Brain microvascular endothelial cell (primary cell): Measurements from ENCODE around the gene C9orf50.
A peak's percentile ranks its signal among the peaks of the same experiment; 100 is the strongest.

Experiments used
- DNase-seq: peaks from one replicate; pipeline ENCODE4 v3.0.0-alpha.2; 2020
- H3K27ac ChIP-seq: fragments of 250-450 bp; sonication (Bioruptor Pico); 2 replicates; pipeline ENCODE4 v1.5.1; 2020; ENCODE audit warnings: mild to moderate bottlenecking, moderate library complexity
- H3K27me3 ChIP-seq: fragments of 250-450 bp; sonication (Bioruptor Pico); replicated peaks from 2 replicates; pipeline ENCODE4 v1.5.1; 2020; ENCODE audit warnings: mild to moderate bottlenecking
- H3K36me3 ChIP-seq: fragments of 250-450 bp; sonication (Bioruptor Pico); replicated peaks from 2 replicates; pipeline ENCODE4 v1.5.1; 2020; ENCODE audit warnings: mild to moderate bottlenecking
- H3K4me3 ChIP-seq: 2 replicates; pipeline ENCODE4 v1.5.1; 2011; ENCODE audit warnings: low read depth, mild to moderate bottlenecking, control low read depth, low read length, moderate library complexity
- CTCF ChIP-seq: IDR thresholded peaks from 2 replicates; pipeline ENCODE4 v1.5.1; 2011; ENCODE audit warnings: low read depth, mild to moderate bottlenecking, moderate library complexity, low read length, control low read depth, inconsistent platforms; ENCODE audit errors: missing control alignments
- in situ Hi-C: cut with HindIII; loops from 2 replicates; pipeline ENCODE4 v1.10.0; 2017; ENCODE audit warnings: low sequenced_read_pairs, low pct_ligation_motif_present

Gene C9orf50

GRCh38 chr9:129650680-129651235, 29.9 kb upstream of the C9orf50 start:
- peak; percentile 40 for DNase-seq
- in situ Hi-C loops: no loop called here
- H3K27ac ChIP-seq: no peak overlapping the region
- no peaks in the 10 kb centered on the region for H3K36me3 ChIP-seq
- no peak for TF ChIP-seq CTCF
- no peaks in the 10 kb centered on the region for H3K27me3 ChIP-seq
- H3K4me3 ChIP-seq: no peak overlapping the region

- no peaks in the 10 kb centered on the region for H3K27me3 ChIP-seq
- no peak overlapping the region for H3K4me3 ChIP-seq
- DNase-seq: no peak
- H3K27ac ChIP-seq: no peak overlapping the region
- no peak for TF ChIP-seq CTCF
- in situ Hi-C loops: no loop called here
- no peaks in the 10 kb centered on the region for H3K36me3 ChIP-seq
These were observed 29.1 kb upstream of the C9orf50 start for GRCh38 chr9:129649726-129650679.

- no peak overlapping the region for H3K27ac ChIP-seq
- TF ChIP-seq CTCF: no peak
- in situ Hi-C loops: no loop called here
These were observed 27.8 kb upstream of the C9orf50 start for GRCh38 chr9:129648764-129649115.

GRCh38 chr9:129648092-129648763, 27.3 kb upstream of the C9orf50 start:
- H3K4me3 ChIP-seq: no peak overlapping the region

More at GRCh38 chr9:129648764-129649115, 27.8 kb upstream of the C9orf50 start:
- Histone ChIP-seq H3K27me3 (no peaks in the 10 kb centered on the region), H3K36me3 (no peaks in the 10 kb centered on the region), H3K4me3 (no peak overlapping the region)
- no peak for DNase-seq

GRCh38 chr9:129647635-129648034, 26.7 kb upstream of the C9orf50 start:
- TF ChIP-seq CTCF: no peak
- no peaks in the 10 kb centered on the region for H3K27me3 ChIP-seq
- in situ Hi-C loops: no loop called here
- no peak overlapping the region for H3K4me3 ChIP-seq
- no peak overlapping the region for H3K27ac ChIP-seq
- H3K36me3 ChIP-seq: no peaks in the 10 kb centered on the region
- no peak for DNase-seq

More at GRCh38 chr9:129648092-129648763, 27.3 kb upstream of the C9orf50 start:
- Histone ChIP-seq H3K36me3 (no peaks in the 10 kb centered on the region), H3K27ac (no peak overlapping the region), H3K27me3 (no peaks in the 10 kb centered on the region)
- in situ Hi-C loops: no loop called here
- TF ChIP-seq CTCF: no peak
- no peak for DNase-seq
